HCT116 (cell line): ENCODE results near the gene RPL36AL. TPM values are rescaled to one million over a fixed set of nuclear protein-coding genes. Genes with fewer than 3 reads are reported as not detected.
A peak's percentile ranks its signal among the peaks of the same experiment; 100 is the strongest.

Experiments
- ATAC-seq: fragments of 200-7000 bp; cut with Tn5 transposase; 2 replicates; pipeline ENCODE4 v1.9.1; 2020; ENCODE audit warnings: mild to moderate bottlenecking, moderate library complexity
- BruUV-seq: library from RNA; stranded (reverse); fragments of 400-500 nt; replicated peaks from 2 replicates; lab custom pipeline; 2021; lab: Mats Ljungman, UMichigan
- CTCF ChIA-PET: fragments of 300-600 bp; sonication (Branson Sonifier 250); formaldehyde crosslinking; loops from one replicate; lab custom pipeline; 2021; ENCODE audit warnings: antibody characterized with exemption; lab: Charles Lee
- POLR2A ChIA-PET: fragments of 300-600, 350-600 bp; sonication (Branson Sonifier 250); formaldehyde crosslinking; loops from one replicate; lab custom pipeline; 2021; ENCODE audit warnings: antibody characterized with exemption; lab: Charles Lee
- RAD21 ChIA-PET, 2 experiments: fragments of 300-600 bp; sonication (Branson Sonifier 250); formaldehyde crosslinking; loops; one replicate each; lab custom pipeline; 2023; ENCODE audit warnings: low total read pairs in 2 of 2; ENCODE audit not compliant: uncharacterized antibody in 2 of 2, unreplicated experiment in 2 of 2, low non-redundant PET in 1 of 2; lab: Charles Lee
- DNase-seq: peaks from one replicate; pipeline ENCODE4 v3.0.0-alpha.2; 2010; ENCODE audit warnings: low read depth, low spot score
- H2AFZ ChIP-seq: fragments of 200-600 bp; shearing (Covaris generic), sonication (generic); 2 replicates; pipeline ENCODE4 v1.6.1; 2017; ENCODE audit warnings: low read depth, mixed run types, mixed read lengths, antibody characterized with exemption, low read length; ENCODE audit not compliant: poor library complexity, severe bottlenecking
- H3K27ac ChIP-seq: 2 replicates; pipeline ENCODE4 v1.5.1; 2012; ENCODE audit warnings: low read depth, low read length
- H3K27me3 ChIP-seq: fragments of 200-600 bp; sonication (generic); 2 replicates; pipeline ENCODE4 v1.6.1; 2016; ENCODE audit warnings: mixed run types, low read length, mixed read lengths; ENCODE audit not compliant: insufficient read depth
- H3K36me3 ChIP-seq, 2 experiments: fragments of 200-500 bp in 1 of 2; fragments of 200-600 bp in 1 of 2; sonication (Bioruptor generic) in 1 of 2; sonication (generic) in 1 of 2; 2 replicates each; pipeline versions ENCODE4 v1.5.1 to v1.6.1; 2014 to 2016; ENCODE audit warnings: low read length in 2 of 2, inconsistent platforms in 1 of 2, mixed read lengths in 1 of 2, mixed run types in 1 of 2; ENCODE audit not compliant: insufficient read depth in 2 of 2, control insufficient read depth in 1 of 2
- H3K4me1 ChIP-seq, 2 experiments: fragments of 200-600 bp in 1 of 2; sonication (generic) in 1 of 2; 2 replicates each; pipeline versions ENCODE4 v1.5.1 to v1.6.1; 2012 to 2017; ENCODE audit warnings: low read length in 2 of 2, inconsistent platforms in 1 of 2, mild to moderate bottlenecking in 1 of 2, mixed read lengths in 1 of 2, mixed run types in 1 of 2, moderate library complexity in 1 of 2; ENCODE audit not compliant: insufficient read depth in 2 of 2, control insufficient read depth in 1 of 2
- H3K4me2 ChIP-seq: fragments of 200-600 bp; sonication (generic); 2 replicates; pipeline ENCODE4 v1.6.1; 2017; ENCODE audit warnings: mixed run types, low read length, mixed read lengths
- H3K4me3 ChIP-seq, 2 experiments: fragments of 200-600 bp in 1 of 2; sonication (generic) in 1 of 2; replicated peaks in 1 of 2; 2 replicates each; pipeline ENCODE4 v1.5.1; 2011 to 2016; ENCODE audit warnings: low read length in 2 of 2, control low read depth in 1 of 2, low read depth in 1 of 2, mild to moderate bottlenecking in 1 of 2, mixed read lengths in 1 of 2, mixed run types in 1 of 2
- H3K79me2 ChIP-seq: fragments of 200-600 bp; sonication (generic); 2 replicates; pipeline ENCODE4 v1.6.1; 2017; ENCODE audit warnings: mild to moderate bottlenecking, mixed run types, low read length, moderate library complexity, mixed read lengths; ENCODE audit not compliant: insufficient read depth
- H3K9ac ChIP-seq: fragments of 200-600 bp; sonication (generic); 2 replicates; pipeline ENCODE4 v1.6.1; 2016; ENCODE audit warnings: low read length, mixed read lengths
- H3K9me2 ChIP-seq: fragments of 200-600 bp; sonication (generic), shearing (Covaris generic); 2 replicates; pipeline ENCODE4 v1.6.1; 2017; ENCODE audit warnings: mixed run types, mild to moderate bottlenecking, moderate library complexity; ENCODE audit not compliant: insufficient read depth
- H3K9me3 ChIP-seq, 2 experiments: fragments of 200-500 bp in 1 of 2; fragments of 200-600 bp in 1 of 2; sonication (Bioruptor generic) in 1 of 2; sonication (generic) in 1 of 2; 2 replicates each; pipeline ENCODE4 v1.6.1; 2014 to 2017; ENCODE audit warnings: low read length in 2 of 2, mixed read lengths in 2 of 2, inconsistent platforms in 1 of 2, low read depth in 1 of 2, mild to moderate bottlenecking in 1 of 2, mixed run types in 1 of 2, moderate library complexity in 1 of 2; ENCODE audit not compliant: control insufficient read depth in 1 of 2, insufficient read depth in 1 of 2
- H4K20me1 ChIP-seq: fragments of 200-600 bp; sonication (generic), shearing (Covaris generic); 2 replicates; pipeline ENCODE4 v1.6.1; 2017; ENCODE audit warnings: mixed run types, mild to moderate bottlenecking, moderate library complexity; ENCODE audit not compliant: insufficient read depth
- ATF3 ChIP-seq: IDR thresholded peaks from 2 replicates; pipeline ENCODE4 v1.6.1; 2012
- CBX3 ChIP-seq: IDR thresholded peaks from 2 replicates; pipeline ENCODE4 v1.6.1; 2012; ENCODE audit warnings: low read depth
- CEBPB ChIP-seq: IDR thresholded peaks from 2 replicates; pipeline ENCODE4 v1.6.1; 2012; ENCODE audit warnings: low read depth
- EGR1 ChIP-seq: IDR thresholded peaks from 2 replicates; pipeline ENCODE4 v1.6.1; 2012; ENCODE audit warnings: low read depth
- ELF1 ChIP-seq: IDR thresholded peaks from 2 replicates; pipeline ENCODE4 v1.6.1; 2012; ENCODE audit warnings: low read depth, borderline replicate concordance
- EZH2 ChIP-seq: fragments of 200-600 bp; sonication (generic); IDR thresholded peaks from 2 replicates; pipeline ENCODE4 v1.6.1; 2017; ENCODE audit warnings: antibody characterized with exemption, mixed run types
- FOSL1 ChIP-seq: IDR thresholded peaks from 2 replicates; pipeline ENCODE4 v1.6.1; 2012; ENCODE audit warnings: low read depth
- POLR2A ChIP-seq: IDR thresholded peaks from 2 replicates; pipeline ENCODE4 v1.7.0; 2011; ENCODE audit warnings: borderline replicate concordance; ENCODE audit not compliant: insufficient read depth, insufficient read length; ENCODE audit errors: extremely low read depth
- POLR2AphosphoS5 ChIP-seq: IDR thresholded peaks from 2 replicates; pipeline ENCODE4 v1.6.1; 2011; ENCODE audit warnings: mild to moderate bottlenecking, low read depth, low read length, moderate library complexity
- SIN3A ChIP-seq: IDR thresholded peaks from 2 replicates; pipeline ENCODE4 v1.6.1; 2012; ENCODE audit warnings: low read depth
- SP1 ChIP-seq: IDR thresholded peaks from 2 replicates; pipeline ENCODE4 v1.6.1; 2012; ENCODE audit warnings: low read depth
- TCF7L2 ChIP-seq: IDR thresholded peaks from 2 replicates; pipeline ENCODE4 v1.7.0; 2011; ENCODE audit warnings: borderline replicate concordance, inconsistent platforms; ENCODE audit not compliant: insufficient read depth, insufficient read length; ENCODE audit errors: extremely low read depth
- YY1 ChIP-seq: IDR thresholded peaks from 2 replicates; pipeline ENCODE4 v1.6.1; 2011; ENCODE audit warnings: low read length, low read depth, moderate library complexity, mild to moderate bottlenecking; ENCODE audit not compliant: insufficient replicate concordance; ENCODE audit errors: extremely low read depth
- ZFX ChIP-seq: fragments of 450-650 bp; IDR thresholded peaks from 2 replicates; pipeline ENCODE4 v1.6.1; 2017
- ZNF274 ChIP-seq: fragments of 200-500 bp; sonication (Bioruptor generic); IDR thresholded peaks from 2 replicates; pipeline ENCODE4 v1.6.1; 2014; ENCODE audit warnings: mild to moderate bottlenecking, low read depth, low read length, inconsistent platforms
- intact Hi-C: fragments of 100-400 bp; cut with micrococcal nuclease; formaldehyde crosslinking; loops from 2 replicates; pipeline ENCODE4 v1.10.0; 2022
- total RNA-seq: library from RNA; stranded (reverse); gene quantifications from one replicate; pipeline ENCODE4 v1.2.1, GENCODE V29; 2021; ENCODE audit not compliant: unreplicated experiment
- TF ChIP-seq, protein P1 (sequence below): IDR thresholded peaks from 2 replicates; pipeline ENCODE4 v1.6.1; 2012

Gene RPL36AL
- total RNA-seq, 1 experiment from 2014 or later: 212 TPM

GRCh38 chr14:49583629-49584028 is 36.8 kb downstream of the RPL36AL start:
- intact Hi-C loops: no loop called here
- no peaks in the 10 kb centered on the region for H3K9me2 ChIP-seq
- peaks cover 75% of the 10 kb centered on the region for H3K79me2 ChIP-seq
- ATAC-seq (no peak), DNase-seq (no peak)
- peak overlapping the region; percentile 81 for H3K27ac ChIP-seq
- no TSS peak for BruUV-seq
- ChIA-PET RAD21 (no interaction called here), POLR2A (interaction anchor here (1.1 kb wide), 1 partner anchor 268 kb away, joined by 3 read pairs; no protein-coding TSS in a partner anchor), CTCF (no interaction called here)
- no peaks in the 10 kb centered on the region for H3K27me3 ChIP-seq
- no peak overlapping the region for H2AFZ ChIP-seq
- H3K9me3 ChIP-seq: no peaks in the 10 kb centered on the region
- peaks cover 14 to 32% of the 10 kb centered on the region in 2 experiments; a peak in 3 of 4 replicates for H3K36me3 ChIP-seq
- peak overlapping the region; percentile 92 for H3K9ac ChIP-seq
- H3K4me3 ChIP-seq: no peak overlapping the region
- peaks cover 12 to 56% of the 10 kb centered on the region in 2 experiments for H3K4me1 ChIP-seq
- TF ChIP-seq EGR1 (no peak), TCF7L2 (no peak)
- TF ChIP-seq, protein P1, sequence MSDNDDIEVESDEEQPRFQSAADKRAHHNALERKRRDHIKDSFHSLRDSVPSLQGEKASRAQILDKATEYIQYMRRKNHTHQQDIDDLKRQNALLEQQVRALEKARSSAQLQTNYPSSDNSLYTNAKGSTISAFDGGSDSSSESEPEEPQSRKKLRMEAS: no peak
- H3K4me2 ChIP-seq: peak overlapping the region; percentile 75
- peaks cover 29% of the 10 kb centered on the region; the same call in 1 of the 2 replicates for H4K20me1 ChIP-seq

GRCh38 chr14:49582113-49582977 is 38.1 kb downstream of the RPL36AL start:
- Histone ChIP-seq H3K9me2 (no peaks in the 10 kb centered on the region), H3K9ac (peak overlapping the region; percentile 27), H3K27ac (peak overlapping the region; percentile 11; the same call in 1 of the 2 replicates), H3K4me3 (no peak overlapping the region), H3K27me3 (no peaks in the 10 kb centered on the region), H3K36me3 (peaks cover 16 to 41% of the 10 kb centered on the region in 2 experiments; a peak in 3 of 4 replicates), H3K79me2 (peaks cover 86% of the 10 kb centered on the region), H4K20me1 (peaks cover 29% of the 10 kb centered on the region; the same call in 1 of the 2 replicates), H3K4me1 (peaks cover 11 to 51% of the 10 kb centered on the region in 2 experiments), H2AFZ (no peak overlapping the region), H3K4me2 (peak overlapping the region; percentile 6; the same call in 1 of the 2 replicates), H3K9me3 (no peaks in the 10 kb centered on the region)
- DNase-seq (no peak), ATAC-seq (no peak)
- intact Hi-C loops: no loop called here
- ChIA-PET CTCF (interaction anchor here (0.7 kb wide), 1 partner anchor 65 kb away, joined by 3 read pairs; no protein-coding TSS in a partner anchor), POLR2A (interaction anchor here (0.9 kb wide), 1 partner anchor 15 kb away, joined by 3 read pairs; no protein-coding TSS in a partner anchor), RAD21 (no interaction called here)
- BruUV-seq: no TSS peak
- no peak for TF ChIP-seq YY1
- TF ChIP-seq ZFX: no peak
- TF ChIP-seq SIN3A: no peak
- peak; percentile 10 for TF ChIP-seq POLR2A
- no peak for TF ChIP-seq ZNF274
- TF ChIP-seq CBX3: no peak
- TF ChIP-seq EGR1: no peak
- TF ChIP-seq ELF1: no peak
- TF ChIP-seq FOSL1: no peak
- no peak for TF ChIP-seq EZH2
- no peak for TF ChIP-seq CEBPB
- peak; percentile 72 for TF ChIP-seq POLR2AphosphoS5
- no peak for TF ChIP-seq SP1
- TF ChIP-seq ATF3: no peak
